Liver (tissue), 9 donors: ENCODE measurements around the gene CABCOCO1. TPM values are rescaled to one million over a fixed set of nuclear protein-coding genes. Genes with fewer than 3 reads are reported as not detected.
"Not testable (repeated sequence)": the region's sequence is repeated elsewhere in the genome, so short reads cannot be mapped to it uniquely, and the experiment has no call there.

Experiments used
- DNase-seq: peaks from one replicate; pipeline ENCODE4 v3.0.0-alpha.2; 2017; ENCODE audit warnings: low spot score
- H3K27ac ChIP-seq, 2 donors: one replicate each; pipeline ENCODE4 v1.7.0; 2013; ENCODE audit warnings: inconsistent platforms in 2 of 2, low read length in 2 of 2, control low read depth in 1 of 2, low read depth in 1 of 2, mild to moderate bottlenecking in 1 of 2
- H3K27me3 ChIP-seq, 4 donors: one replicate each; pipeline versions ENCODE4 v1.6.1 to v1.7.0; 2013; ENCODE audit warnings: low read length in 3 of 4, inconsistent platforms in 1 of 4, mild to moderate bottlenecking in 1 of 4, moderate library complexity in 1 of 4; ENCODE audit not compliant: control insufficient read depth in 4 of 4, insufficient read depth in 4 of 4
- H3K36me3 ChIP-seq, 4 donors: one replicate each; pipeline versions ENCODE4 v1.6.1 to v1.7.0; 2013; ENCODE audit warnings: low read length in 3 of 4, mild to moderate bottlenecking in 3 of 4, low read depth in 1 of 4, moderate library complexity in 1 of 4; ENCODE audit not compliant: control insufficient read depth in 4 of 4, insufficient read depth in 3 of 4
- H3K4me1 ChIP-seq, 4 donors: one replicate each; pipeline versions ENCODE4 v1.6.1 to v1.7.0; 2013; ENCODE audit warnings: low read length in 3 of 4, mild to moderate bottlenecking in 3 of 4, moderate library complexity in 1 of 4; ENCODE audit not compliant: control insufficient read depth in 4 of 4, insufficient read depth in 4 of 4
- H3K4me3 ChIP-seq, 3 donors: one replicate each; pipeline versions ENCODE4 v1.6.1 to v1.7.0; 2013; ENCODE audit warnings: low read length in 3 of 3, control low read depth in 1 of 3, low read depth in 1 of 3, mild to moderate bottlenecking in 1 of 3
- H3K9ac ChIP-seq, 2 donors: one replicate each; pipeline ENCODE4 v1.7.0; 2013; ENCODE audit warnings: low read length in 2 of 2, mild to moderate bottlenecking in 2 of 2, moderate library complexity in 2 of 2, control low read depth in 1 of 2, low read depth in 1 of 2
- H3K9me3 ChIP-seq, 4 donors: one replicate each; pipeline versions ENCODE4 v1.6.1 to v1.7.0; 2013; ENCODE audit warnings: low read length in 3 of 4; ENCODE audit not compliant: control insufficient read depth in 4 of 4
- CTCF ChIP-seq: fragments of 150-350 bp; IDR thresholded peaks from 2 replicates; pipeline ENCODE4 v1.5.1; 2017; ENCODE audit warnings: improper control_type of control experiment, low read depth, low read length; ENCODE audit not compliant: missing input control
- FOXA1 ChIP-seq: IDR thresholded peaks from 2 replicates; pipeline ENCODE4 v1.6.1; 2016; ENCODE audit warnings: antibody characterized with exemption
- FOXA2 ChIP-seq: IDR thresholded peaks from 2 replicates; pipeline ENCODE4 v1.6.1; 2016; ENCODE audit warnings: antibody characterized with exemption
- HNF4A ChIP-seq, 2 donors: conservative IDR thresholded peaks; 2 replicates each; pipeline ENCODE4 v1.6.1; 2016; ENCODE audit warnings: antibody characterized with exemption in 2 of 2, mild to moderate bottlenecking in 2 of 2
- HNF4G ChIP-seq: IDR thresholded peaks from 2 replicates; pipeline ENCODE4 v1.6.1; 2016; ENCODE audit warnings: antibody characterized with exemption
- JUND ChIP-seq, 2 donors: IDR thresholded peaks; 2 replicates each; pipeline ENCODE4 v1.6.1; 2016; ENCODE audit warnings: antibody characterized with exemption in 2 of 2
- MAX ChIP-seq: IDR thresholded peaks from 2 replicates; pipeline ENCODE4 v1.6.1; 2016; ENCODE audit warnings: antibody characterized with exemption
- NR2F2 ChIP-seq: IDR thresholded peaks from 2 replicates; pipeline ENCODE4 v1.6.1; 2016; ENCODE audit warnings: antibody characterized with exemption
- REST ChIP-seq: IDR thresholded peaks from 2 replicates; pipeline ENCODE4 v1.6.1; 2016; ENCODE audit warnings: antibody characterized with exemption, mild to moderate bottlenecking
- RXRA ChIP-seq, 2 donors: IDR thresholded peaks; 2 replicates each; pipeline ENCODE4 v1.6.1; 2017 to 2018; ENCODE audit warnings: antibody characterized with exemption in 2 of 2, mild to moderate bottlenecking in 1 of 2
- SP1 ChIP-seq: IDR thresholded peaks from 2 replicates; pipeline ENCODE4 v1.6.1; 2018; ENCODE audit warnings: antibody characterized with exemption, mild to moderate bottlenecking
- TAF1 ChIP-seq: conservative IDR thresholded peaks from 2 replicates; pipeline ENCODE4 v1.6.1; 2016; ENCODE audit warnings: antibody characterized with exemption, mild to moderate bottlenecking
- YY1 ChIP-seq: IDR thresholded peaks from 2 replicates; pipeline ENCODE4 v1.6.1; 2016; ENCODE audit warnings: antibody characterized with exemption, mild to moderate bottlenecking
- ZBTB33 ChIP-seq: IDR thresholded peaks from 2 replicates; pipeline ENCODE4 v1.6.1; 2016; ENCODE audit warnings: antibody characterized with exemption
- WGBS: extraction: QIAGEN DNeasy Blood & Tissue Kit; methylation state at CpG from one replicate; pipeline ENCODE4 v1.1.7; 2013; 5-methylcytosine and 5-hydroxymethylcytosine counted together
- polyA plus RNA-seq, 2 donors: library from polyadenylated mRNA; stranded (reverse) in 1 of 2; unstranded in 1 of 2; fragments of 200-250 nt in 1 of 2; fragments of >200 nt in 1 of 2; fragmentation: Nextera tagmentation in 1 of 2; extraction: Ambion mirVana in 1 of 2; gene quantifications; one replicate each; pipeline versions ENCODE4 v1.2.1 to v1.2.3, GENCODE V29; 2013 to 2015
- total RNA-seq, 2 donors: library from RNA; depleted of rRNA; stranded (reverse); fragments of >200 nt; gene quantifications; one replicate each; pipeline ENCODE4 v1.2.3, GENCODE V29; 2014
- donor health status: healthy.
- donor health status: healthy.
- donor health status: healthy.
- donor health status: healthy.
- donor health status: healthy.

The CABCOCO1 gene
- total and polyA plus RNA-seq, 4 donors, result 0.09 to 0.20 TPM; not detected in 2

GRCh38 chr10:61725221-61725620, 62.5 kb downstream of the CABCOCO1 start:
- H3K27ac ChIP-seq, H3K9ac ChIP-seq, H3K36me3 ChIP-seq, H3K4me3 ChIP-seq, H3K27me3 ChIP-seq, H3K9me3 ChIP-seq, DNase-seq, H3K4me1 ChIP-seq: not testable (repeated sequence)
- 84% methylated on average over 2 of the region's 2 CpGs for WGBS

GRCh38 chr10:61729596-61729995, 66.9 kb downstream of the CABCOCO1 start:
- no peak for TF ChIP-seq NR2F2
- TF ChIP-seq FOXA1, result no peak
- no peak for TF ChIP-seq ZBTB33
- no peak overlapping the region for H3K27ac ChIP-seq
- H3K4me3 ChIP-seq, result no peak overlapping the region
- no peaks in the 10 kb centered on the region for H3K4me1 ChIP-seq
- no peaks in the 10 kb centered on the region for H3K36me3 ChIP-seq
- WGBS, result 89% methylated on average over 2 of the region's 2 CpGs
- H3K27me3 ChIP-seq, result no peaks in the 10 kb centered on the region
- H3K9me3 ChIP-seq, result no peaks in the 10 kb centered on the region
- H3K9ac ChIP-seq, result no peak overlapping the region
- DNase-seq, result no peak

GRCh38 chr10:61730671-61731070, 67.9 kb downstream of the CABCOCO1 start:
- Histone ChIP-seq H3K9ac (no peak overlapping the region), H3K4me1 (no peaks in the 10 kb centered on the region), H3K36me3 (no peaks in the 10 kb centered on the region), H3K9me3 (no peaks in the 10 kb centered on the region), H3K4me3 (no peak overlapping the region), H3K27me3 (no peaks in the 10 kb centered on the region), H3K27ac (no peak overlapping the region)
- TF ChIP-seq JUND (IDR thresholded peaks at IDR 0.05) (no peak), FOXA2 (no peak), NR2F2 (no peak), RXRA (IDR thresholded peaks at IDR 0.05) (no peak), MAX (no peak)
- DNase-seq, result no peak
- WGBS, result 73% methylated on average over 2 of the region's 2 CpGs

GRCh38 chr10:61731638-61732037, 68.9 kb downstream of the CABCOCO1 start:
- H3K9me3 ChIP-seq, result no peaks in the 10 kb centered on the region
- H3K4me1 ChIP-seq, result no peaks in the 10 kb centered on the region
- H3K36me3 ChIP-seq, result no peaks in the 10 kb centered on the region
- no peak overlapping the region for H3K4me3 ChIP-seq
- H3K27ac ChIP-seq, result no peak overlapping the region
- WGBS, result 52% methylated on average over 1 of the region's 1 CpG
- no peak for DNase-seq
- H3K9ac ChIP-seq, result no peak overlapping the region
- no peaks in the 10 kb centered on the region for H3K27me3 ChIP-seq
- no peak for TF ChIP-seq SP1
- TF ChIP-seq JUND (IDR thresholded peaks at IDR 0.05), result no peak
- no peak for TF ChIP-seq CTCF
- TF ChIP-seq FOXA1, result no peak
- no peak for TF ChIP-seq ZBTB33
- TF ChIP-seq YY1, result no peak
- no peak for TF ChIP-seq HNF4G
- no peak for TF ChIP-seq HNF4A (conservative IDR thresholded peaks at IDR 0.05)
- no peak for TF ChIP-seq TAF1
- no peak for TF ChIP-seq RXRA (IDR thresholded peaks at IDR 0.05)
- TF ChIP-seq FOXA2, result no peak
- no peak for TF ChIP-seq MAX
- TF ChIP-seq REST, result no peak
